WI38 (cell line): Measurements from ENCODE around the gene MAPK13.

Experiments
- H3K4me3 ChIP-seq: 2 replicates; pipeline ENCODE4 v1.5.1; 2011; ENCODE audit warnings: low read depth, mild to moderate bottlenecking, control low read depth, low read length
- TF ChIP-seq, protein P1 (sequence below): IDR thresholded peaks from 2 replicates; pipeline ENCODE4 v1.5.1; 2012; ENCODE audit warnings: low read depth, mild to moderate bottlenecking, control low read depth, low read length

MAPK13 gene

DNA sequence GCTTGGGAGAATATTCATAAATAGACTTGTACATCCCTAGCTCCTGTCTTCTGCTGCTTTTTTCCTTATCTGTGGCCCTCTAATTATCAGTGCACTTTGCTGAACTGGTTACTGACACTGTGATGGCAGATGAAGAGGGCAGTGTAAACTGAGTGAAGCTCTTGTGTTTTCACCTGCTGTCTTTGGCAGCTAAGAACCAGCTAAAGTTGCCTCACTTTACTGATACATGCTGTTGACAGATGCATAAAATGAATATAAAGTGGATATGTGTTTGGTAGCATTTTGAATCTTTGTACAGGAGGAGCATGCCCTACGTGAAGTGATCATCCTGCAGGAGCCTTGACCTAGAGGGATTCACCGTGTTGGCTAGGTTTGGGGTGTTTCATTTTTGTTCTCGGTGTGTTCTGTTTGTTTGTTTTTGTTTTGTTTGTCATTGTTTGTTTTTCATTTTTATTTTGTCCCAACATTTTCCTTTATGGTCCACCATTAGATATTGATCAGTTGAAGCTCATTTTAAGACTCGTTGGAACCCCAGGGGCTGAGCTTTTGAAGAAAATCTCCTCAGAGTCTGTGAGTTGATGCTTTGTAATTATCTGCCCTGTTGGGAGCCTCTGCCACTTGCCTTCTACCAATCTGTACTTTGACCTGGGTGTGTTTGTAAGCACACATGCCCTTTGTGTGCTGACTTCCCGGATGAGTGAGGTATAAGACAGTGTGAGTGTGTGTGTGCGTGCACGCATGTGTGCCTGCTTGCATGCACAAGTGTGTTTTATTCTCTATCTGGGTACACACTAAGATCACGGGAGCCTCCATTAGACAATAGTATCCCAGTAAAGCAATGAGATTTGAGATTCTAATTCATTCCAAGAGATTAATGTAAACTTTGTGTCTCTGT is 34.6 kb upstream of the MAPK13 start:
- H3K4me3 ChIP-seq, result no peak overlapping the region
- TF ChIP-seq, protein P1, sequence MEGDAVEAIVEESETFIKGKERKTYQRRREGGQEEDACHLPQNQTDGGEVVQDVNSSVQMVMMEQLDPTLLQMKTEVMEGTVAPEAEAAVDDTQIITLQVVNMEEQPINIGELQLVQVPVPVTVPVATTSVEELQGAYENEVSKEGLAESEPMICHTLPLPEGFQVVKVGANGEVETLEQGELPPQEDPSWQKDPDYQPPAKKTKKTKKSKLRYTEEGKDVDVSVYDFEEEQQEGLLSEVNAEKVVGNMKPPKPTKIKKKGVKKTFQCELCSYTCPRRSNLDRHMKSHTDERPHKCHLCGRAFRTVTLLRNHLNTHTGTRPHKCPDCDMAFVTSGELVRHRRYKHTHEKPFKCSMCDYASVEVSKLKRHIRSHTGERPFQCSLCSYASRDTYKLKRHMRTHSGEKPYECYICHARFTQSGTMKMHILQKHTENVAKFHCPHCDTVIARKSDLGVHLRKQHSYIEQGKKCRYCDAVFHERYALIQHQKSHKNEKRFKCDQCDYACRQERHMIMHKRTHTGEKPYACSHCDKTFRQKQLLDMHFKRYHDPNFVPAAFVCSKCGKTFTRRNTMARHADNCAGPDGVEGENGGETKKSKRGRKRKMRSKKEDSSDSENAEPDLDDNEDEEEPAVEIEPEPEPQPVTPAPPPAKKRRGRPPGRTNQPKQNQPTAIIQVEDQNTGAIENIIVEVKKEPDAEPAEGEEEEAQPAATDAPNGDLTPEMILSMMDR, result no peak

DNA sequence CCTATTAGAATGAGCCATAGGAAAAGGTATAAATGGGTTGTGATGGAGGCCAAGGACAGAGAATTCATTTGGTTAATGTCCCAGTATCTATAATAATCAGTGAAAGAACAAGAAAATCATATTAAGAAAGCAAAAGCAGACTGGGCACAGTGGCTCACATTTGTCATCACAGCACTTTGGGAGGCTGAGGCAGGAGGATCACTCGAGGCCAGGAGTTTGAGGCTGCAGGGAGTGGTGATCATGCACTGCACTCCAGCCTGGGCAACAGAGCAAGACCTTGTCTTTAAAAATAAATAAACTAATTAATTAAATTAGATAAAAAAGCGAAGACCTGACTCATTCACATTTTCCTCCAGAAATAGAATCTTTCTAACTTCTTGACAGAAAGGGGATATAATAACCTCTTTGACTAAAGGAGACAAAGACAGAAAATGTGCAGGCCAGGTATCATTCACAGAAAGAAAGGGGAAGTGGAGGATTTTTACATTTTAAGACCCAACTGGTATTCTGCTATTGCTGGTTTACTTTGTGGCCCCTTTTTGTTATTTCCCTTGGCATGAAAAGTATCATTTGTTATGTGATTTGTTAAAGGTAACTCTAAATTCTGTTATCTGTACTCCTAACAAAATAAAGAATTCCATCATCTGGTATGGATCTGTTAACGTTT is 31.9 kb upstream of the MAPK13 start:
- TF ChIP-seq, protein P1, result no peak
- no peak overlapping the region for H3K4me3 ChIP-seq

DNA sequence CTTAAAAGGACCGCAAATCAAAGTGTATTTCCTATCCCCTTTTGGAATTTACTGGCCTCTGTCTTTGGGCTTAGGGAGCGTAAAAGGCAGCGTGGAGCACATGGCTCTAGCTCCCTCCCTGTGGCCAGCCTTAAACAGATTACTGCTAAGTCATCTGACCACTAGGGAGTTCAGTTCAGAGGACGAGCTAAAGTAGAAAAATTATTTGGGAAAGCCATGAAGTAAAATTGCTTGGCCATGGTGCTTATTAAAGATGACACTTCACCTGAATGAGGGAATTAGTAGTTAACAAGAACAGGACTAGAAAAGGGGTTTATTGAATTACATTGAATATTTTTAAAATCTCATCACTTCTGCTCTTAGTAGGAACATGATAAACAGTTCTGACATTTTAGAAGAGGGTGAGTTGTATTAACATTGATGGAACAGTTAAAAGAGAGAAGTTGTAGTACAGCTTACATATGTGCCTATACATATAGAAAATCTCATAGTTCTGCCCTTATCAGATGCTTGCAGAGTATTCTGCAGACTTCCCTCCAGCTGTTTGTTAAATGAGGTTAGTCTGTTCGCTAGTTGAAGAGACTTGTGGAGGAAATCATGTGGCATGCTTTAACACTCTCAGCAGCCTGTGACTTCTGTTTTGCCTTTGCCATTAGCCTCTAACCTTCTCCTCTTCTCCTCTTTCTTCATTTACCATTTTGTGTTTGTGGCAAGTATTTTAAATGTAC is 31.2 kb upstream of the MAPK13 start:
- TF ChIP-seq, protein P1, result no peak
- H3K4me3 ChIP-seq, result no peak overlapping the region

GRCh38 chr6:36099869-36100483 is 30.3 kb upstream of the MAPK13 start:
- no peak overlapping the region for H3K4me3 ChIP-seq

DNA sequence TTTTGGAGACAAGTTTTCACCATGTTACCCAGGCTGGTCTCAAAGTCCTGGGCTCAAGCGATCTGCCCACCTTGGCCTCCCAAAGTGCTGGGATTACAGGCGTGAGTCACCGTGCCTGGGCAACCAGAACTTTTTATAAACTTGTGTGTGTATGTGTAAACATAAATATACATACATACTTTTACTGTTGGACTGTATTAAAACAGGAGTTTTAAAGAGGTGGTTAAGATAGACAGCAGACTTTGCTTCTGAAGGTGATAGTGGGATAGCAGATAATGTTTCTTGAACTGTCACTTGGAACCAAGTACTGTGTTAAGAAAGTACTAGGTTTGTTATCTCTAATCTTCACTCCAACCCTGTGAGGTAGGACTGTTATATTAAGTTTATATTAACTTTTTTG is 28.6 kb upstream of the MAPK13 start:
- TF ChIP-seq, protein P1, result no peak
- H3K4me3 ChIP-seq, result no peak overlapping the region

More at GRCh38 chr6:36099869-36100483, 30.3 kb upstream of the MAPK13 start:
- TF ChIP-seq, protein P1, result no peak

- TF ChIP-seq, protein P1, result no peak
- H3K4me3 ChIP-seq, result no peak overlapping the region
Observed at GRCh38 chr6:36102853-36103252, 27.5 kb upstream of the MAPK13 start.
